NT2/D1 (cell line): ENCODE measurements around the gene DCUN1D5.

Experiments
- DNase-seq: peaks from one replicate; pipeline ENCODE4 v3.0.0-alpha.2; 2011; ENCODE audit warnings: low read depth, low spot score
- H3K27me3 ChIP-seq: 2 replicates; pipeline ENCODE4 v1.6.0; 2011; ENCODE audit warnings: mild to moderate bottlenecking; ENCODE audit not compliant: insufficient read length, insufficient read depth
- H3K36me3 ChIP-seq: 2 replicates; pipeline ENCODE4 v1.6.1; 2011; ENCODE audit warnings: mild to moderate bottlenecking, low read length, mixed read lengths; ENCODE audit not compliant: insufficient read depth, insufficient read length
- H3K4me1 ChIP-seq: 2 replicates; pipeline ENCODE4 v1.5.1; 2011; ENCODE audit not compliant: insufficient read depth, insufficient read length
- H3K4me3 ChIP-seq: 2 replicates; pipeline ENCODE4 v1.5.1; 2011; ENCODE audit warnings: low read depth; ENCODE audit not compliant: insufficient read length
- H3K9ac ChIP-seq: 2 replicates; pipeline ENCODE4 v1.6.0; 2011; ENCODE audit warnings: low read depth; ENCODE audit not compliant: insufficient read length
- H3K9me3 ChIP-seq: 2 replicates; pipeline ENCODE4 v1.5.1; 2011; ENCODE audit warnings: mild to moderate bottlenecking, low read length; ENCODE audit not compliant: insufficient read depth
- SUZ12 ChIP-seq: IDR thresholded peaks from 2 replicates; pipeline ENCODE4 v1.6.1; 2011; ENCODE audit not compliant: insufficient read length, insufficient read depth; ENCODE audit errors: extremely low read depth
- YY1 ChIP-seq: IDR thresholded peaks from 2 replicates; pipeline ENCODE4 v1.6.1; 2011; ENCODE audit not compliant: insufficient read length, insufficient read depth
- ZNF274 ChIP-seq: IDR thresholded peaks from 2 replicates; pipeline ENCODE4 v1.6.1; 2011; ENCODE audit warnings: mild to moderate bottlenecking, low read depth, low read length

The DCUN1D5 gene

GRCh38 chr11:103108933-103109817 is 17.2 kb upstream of the DCUN1D5 start, which contains the start of gene DYNC2H1:
DYNC2H1 (plus strand) TSS chr11:103109426; CDS start chr11:103109575, 149 bp downstream.
- Histone ChIP-seq H3K9ac (peak within 1 kb of the TSS; percentile 79), H3K27me3 (no peaks in the 10 kb centered on the region), H3K9me3 (no peaks in the 10 kb centered on the region), H3K4me1 (no peaks in the 10 kb centered on the region), H3K4me3 (peak within 1 kb of the TSS; percentile 68), H3K36me3 (no peaks in the 10 kb centered on the region)
- peak; percentile 87 for DNase-seq
- TF ChIP-seq ZNF274 (no peak), YY1 (no peak), SUZ12 (no peak)

- H3K36me3 ChIP-seq: no peaks in the 10 kb centered on the region
- no peak overlapping the region for H3K9ac ChIP-seq
- H3K4me3 ChIP-seq: no peak overlapping the region
- no peaks in the 10 kb centered on the region for H3K4me1 ChIP-seq
- no peak for DNase-seq
- TF ChIP-seq SUZ12: no peak
- TF ChIP-seq ZNF274: no peak
- no peak for TF ChIP-seq YY1
- no peaks in the 10 kb centered on the region for H3K9me3 ChIP-seq
- H3K27me3 ChIP-seq: no peaks in the 10 kb centered on the region
These were observed 5.3 kb upstream of the DCUN1D5 start for GRCh38 chr11:103097279-103097678.

DNA sequence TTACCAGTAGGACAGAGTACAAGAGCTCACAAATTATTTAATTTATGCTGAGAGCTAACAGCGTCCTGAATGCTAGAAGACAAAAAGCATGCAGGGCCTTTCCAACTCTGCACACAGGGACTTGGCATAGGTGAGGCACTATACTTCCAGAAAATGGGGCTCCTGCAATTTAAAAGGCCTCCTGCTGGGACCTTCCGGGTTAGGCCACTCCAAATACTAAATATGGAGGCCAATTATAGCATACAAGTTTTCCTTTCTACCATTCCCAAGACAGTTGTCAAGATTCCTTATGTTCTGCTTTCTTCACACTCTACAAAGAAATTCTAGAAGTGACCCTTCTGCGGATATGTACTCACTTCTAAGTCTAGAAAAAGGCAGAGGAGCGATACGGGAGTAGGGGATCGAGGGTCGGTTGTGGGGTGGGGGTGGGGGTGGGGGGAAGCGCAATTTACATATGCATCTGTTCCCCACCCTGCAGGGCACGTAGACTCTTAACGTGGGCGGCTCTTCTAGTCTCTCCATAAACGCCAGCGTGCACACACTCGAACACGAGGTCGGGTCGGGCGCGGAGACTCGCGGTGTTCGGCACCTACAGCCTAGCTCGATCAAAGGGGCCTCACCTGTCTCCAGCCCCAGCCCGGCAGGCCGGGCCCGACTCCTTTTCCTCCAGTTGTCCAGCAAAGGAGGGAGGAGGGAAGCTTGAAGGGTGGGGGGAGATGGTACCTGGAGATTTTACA is 728 bp downstream of the DCUN1D5 start:
- Histone ChIP-seq H3K36me3 (peaks cover 36% of the 10 kb centered on the region), H3K27me3 (no peaks in the 10 kb centered on the region), H3K9ac (peak overlapping the region; percentile 92), H3K4me3 (peak overlapping the region; percentile 84), H3K4me1 (no peaks in the 10 kb centered on the region), H3K9me3 (no peaks in the 10 kb centered on the region)
- no peak for DNase-seq
- TF ChIP-seq YY1: no peak
- TF ChIP-seq ZNF274: no peak
- TF ChIP-seq SUZ12: no peak

- Histone ChIP-seq H3K9me3 (no peaks in the 10 kb centered on the region), H3K9ac (no peak overlapping the region), H3K27me3 (no peaks in the 10 kb centered on the region), H3K36me3 (peaks cover 66% of the 10 kb centered on the region), H3K4me1 (no peaks in the 10 kb centered on the region), H3K4me3 (no peak overlapping the region)
- DNase-seq: no peak
- TF ChIP-seq YY1 (no peak), SUZ12 (no peak), ZNF274 (no peak)
These were observed 5.5 kb downstream of the DCUN1D5 start for GRCh38 chr11:103086461-103086860.

DNA sequence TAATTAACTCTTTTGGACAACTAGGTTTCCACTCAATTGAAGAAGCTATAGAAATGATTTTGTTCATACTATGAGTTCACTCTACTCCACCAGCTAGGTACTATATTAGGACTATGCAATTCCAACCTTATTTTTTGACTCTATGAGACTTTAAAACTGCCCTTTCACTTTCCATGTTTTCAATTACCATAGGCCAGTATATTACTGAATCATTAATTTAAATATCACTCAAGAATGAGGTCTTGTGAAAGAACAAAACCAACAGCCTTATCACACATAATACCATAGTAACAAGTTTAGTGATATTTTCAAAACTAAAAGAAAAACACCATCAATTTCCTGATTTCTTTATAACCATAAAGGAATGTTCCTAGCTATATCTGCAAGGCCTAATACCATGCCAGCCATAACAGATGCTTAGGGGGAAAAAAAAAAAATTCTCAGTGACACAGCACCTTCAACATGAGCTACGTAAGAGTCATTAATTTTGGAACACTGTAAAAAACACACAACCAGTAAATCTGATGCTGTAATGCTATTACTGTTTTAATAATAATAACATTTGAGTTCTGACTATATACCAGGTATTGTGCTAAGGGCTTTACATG is 6.1 kb downstream of the DCUN1D5 start:
- no peak for DNase-seq
- Histone ChIP-seq H3K4me3 (no peak overlapping the region), H3K27me3 (no peaks in the 10 kb centered on the region), H3K9ac (no peak overlapping the region), H3K9me3 (no peaks in the 10 kb centered on the region), H3K4me1 (no peaks in the 10 kb centered on the region), H3K36me3 (peaks cover 72% of the 10 kb centered on the region)
- TF ChIP-seq YY1 (no peak), SUZ12 (no peak), ZNF274 (no peak)

- no peak overlapping the region for H3K9ac ChIP-seq
- no peaks in the 10 kb centered on the region for H3K27me3 ChIP-seq
- no peaks in the 10 kb centered on the region for H3K4me1 ChIP-seq
- no peak for TF ChIP-seq SUZ12
- no peak for TF ChIP-seq YY1
- no peak for TF ChIP-seq ZNF274
- no peaks in the 10 kb centered on the region for H3K9me3 ChIP-seq
- no peak for DNase-seq
- H3K4me3 ChIP-seq: no peak overlapping the region
- peaks cover 79% of the 10 kb centered on the region for H3K36me3 ChIP-seq
These were observed 12.1 kb downstream of the DCUN1D5 start for GRCh38 chr11:103079833-103080232.
